Renal pelvis (tissue), 4 donors: Measurements from ENCODE around the gene RABAC1. TPM values are rescaled to one million over a fixed set of nuclear protein-coding genes. Genes with fewer than 3 reads are reported as not detected.
"Not testable (repeated sequence)": the region's sequence is repeated elsewhere in the genome, so short reads cannot be mapped to it uniquely, and the experiment has no call there.

Experiments
- DNase-seq: peaks from one replicate; pipeline ENCODE4 v3.0.0-alpha.2; 2013
- polyA plus RNA-seq, 3 donors: library from polyadenylated mRNA; unstranded; fragments of 120-200 nt; gene quantifications; one replicate each; pipeline ENCODE4 v1.2.1, GENCODE V29; 2013; ENCODE audit not compliant: insufficient read length in 3 of 3

Gene RABAC1
- polyA plus RNA-seq, 3 donors: 80.8 to 91.6 (median 82.6) TPM

GRCh38 chr19:41993612-41994483 is 34.7 kb upstream of the RABAC1 start, which contains the start of gene ATP1A3:
ATP1A3 (minus strand) TSS chr19:41994230; CDS start chr19:41994076, 154 bp downstream.
- DNase-seq: no peak

GRCh38 chr19:41991925-41992569 is 32.9 kb upstream of the RABAC1 start:
- not testable (repeated sequence) for DNase-seq

- DNase-seq: no peak
Observed at GRCh38 chr19:41991025-41991424, 31.9 kb upstream of the RABAC1 start.

- DNase-seq: no peak
Observed at GRCh38 chr19:41990615-41991014, 31.5 kb upstream of the RABAC1 start.

- DNase-seq: no peak
Observed at GRCh38 chr19:41990028-41990427, 30.9 kb upstream of the RABAC1 start.

GRCh38 chr19:41988947-41989346 is 29.8 kb upstream of the RABAC1 start:
- no peak for DNase-seq

- DNase-seq: no peak
Observed at GRCh38 chr19:41987141-41987860, 28.2 kb upstream of the RABAC1 start.

GRCh38 chr19:41984961-41985360 is 25.8 kb upstream of the RABAC1 start:
- DNase-seq: no peak

GRCh38 chr19:41981724-41982123 is 22.6 kb upstream of the RABAC1 start:
- DNase-seq: no peak

GRCh38 chr19:41978470-41978869 is 19.3 kb upstream of the RABAC1 start:
- DNase-seq: no peak

GRCh38 chr19:41977916-41978315 is 18.8 kb upstream of the RABAC1 start:
- DNase-seq: no peak

- no peak for DNase-seq
Observed at GRCh38 chr19:41974652-41975051, 15.5 kb upstream of the RABAC1 start.

GRCh38 chr19:41971363-41971762 is 12.2 kb upstream of the RABAC1 start:
- DNase-seq: no peak

GRCh38 chr19:41969772-41970458 is 10.8 kb upstream of the RABAC1 start:
- DNase-seq: no peak

- DNase-seq: no peak
Observed at GRCh38 chr19:41968751-41969595, 9.9 kb upstream of the RABAC1 start.

GRCh38 chr19:41967054-41967783 is 8.1 kb upstream of the RABAC1 start:
- no peak for DNase-seq

- DNase-seq: no peak
Observed at GRCh38 chr19:41965106-41965505, 6.0 kb upstream of the RABAC1 start.

GRCh38 chr19:41960973-41961372 is 1.9 kb upstream of the RABAC1 start:
- DNase-seq: no peak

- DNase-seq: peak; percentile 61
Observed at GRCh38 chr19:41958367-41959055, 610 bp downstream of the RABAC1 start.
